Left lung (tissue), 10 donors: ENCODE results near the gene CA10. TPM values are rescaled to one million over a fixed set of nuclear protein-coding genes. Genes with fewer than 3 reads are reported as not detected.

ENCODE experiments used
- ATAC-seq: fragments of 200-7000 bp; cut with Tn5 transposase; one replicate; pipeline ENCODE4 v1.9.1; 2020; ENCODE audit warnings: moderate library complexity
- DNase-seq, 4 donors: peaks; one replicate each; pipeline ENCODE4 v3.0.0-alpha.2; 2013 to 2020
- H3K27ac ChIP-seq, 2 donors: fragments of 200-600 bp; sonication (generic) in 1 of 2; one replicate each; pipeline versions ENCODE4 v1.5.0 to v1.8.0; 2020 to 2021
- H3K27me3 ChIP-seq, 2 donors: fragments of 200-600 bp; sonication (generic) in 1 of 2; one replicate each; pipeline versions ENCODE4 v1.5.0 to v1.8.0; 2020 to 2021
- H3K36me3 ChIP-seq, 2 donors: fragments of 200-600 bp; sonication (generic) in 1 of 2; one replicate each; pipeline versions ENCODE4 v1.5.0 to v1.8.0; 2020 to 2021
- H3K4me1 ChIP-seq, 2 donors: fragments of 200-600 bp; one replicate each; pipeline ENCODE4 v1.8.0; 2021
- H3K4me3 ChIP-seq, 2 donors: fragments of 200-600 bp; sonication (generic) in 1 of 2; one replicate each; pipeline versions ENCODE4 v1.5.0 to v1.8.0; 2020 to 2021; ENCODE audit warnings: mild to moderate bottlenecking in 1 of 2
- H3K9me3 ChIP-seq, 2 donors: fragments of 200-600 bp; sonication (generic) in 1 of 2; one replicate each; pipeline versions ENCODE4 v1.5.0 to v1.8.0; 2020 to 2021
- intact Hi-C, 2 donors: fragments of 100-400 bp; cut with DNase I; formaldehyde crosslinking; loops; one replicate each; pipeline versions ENCODE4 v1.11.2 to v1.14.2; 2022
- polyA plus RNA-seq, 6 donors: library from polyadenylated mRNA; unstranded; fragments of 120-200 nt; gene quantifications; one replicate each; pipeline ENCODE4 v1.2.1, GENCODE V29; 2013; ENCODE audit not compliant: insufficient read length in 6 of 6
- total RNA-seq, 2 donors: library from RNA; stranded (reverse); fragmentation: NEBNext Ultra II Directional; extraction: Animal tissue kit (Norgen Biotek cat#: 25700); gene quantifications; one replicate each; pipeline ENCODE4 v1.2.1, GENCODE V29; 2021
- TF ChIP-seq, protein P1 (sequence below), 2 donors: fragments of 200-600 bp; sonication (generic) in 1 of 2; IDR thresholded peaks; one replicate each; pipeline versions ENCODE4 v1.5.0 to v1.8.0; 2021; ENCODE audit warnings: antibody characterized with exemption in 2 of 2
- donor health status: DM: no; HTN: yes; CAD: no.
- donor health status: DM: no; HTN: no; CAD: no.

Gene CA10
- total and polyA plus RNA-seq, 8 donors, result 0.06 to 0.31 TPM; not detected in 6

DNA sequence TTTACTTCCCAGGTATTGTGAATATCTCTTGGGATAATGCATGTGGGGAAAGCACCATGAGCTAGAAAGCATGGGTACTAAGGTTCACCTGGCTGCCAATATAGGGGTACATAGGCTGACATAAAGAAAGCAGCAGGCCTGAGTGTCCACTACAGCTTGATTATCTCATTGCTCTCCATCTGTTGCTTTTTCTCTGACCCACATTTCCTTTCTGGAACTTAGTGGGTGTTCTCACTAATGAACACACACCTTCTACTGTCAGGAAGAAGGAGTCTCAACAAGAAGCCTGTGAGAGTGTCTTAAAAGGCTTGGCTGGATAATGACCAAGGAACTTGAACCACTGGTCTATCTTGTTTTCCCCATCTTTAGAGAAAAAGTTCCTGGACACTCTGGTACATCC lies 62.5 kb downstream of the CA10 start:
- no peak for ATAC-seq
- intact Hi-C loops, result no loop called here
- Histone ChIP-seq H3K4me1 (no peaks in the 10 kb centered on the region), H3K9me3 (no peaks in the 10 kb centered on the region), H3K4me3 (no peak overlapping the region), H3K36me3 (no peaks in the 10 kb centered on the region), H3K27ac (no peak overlapping the region), H3K27me3 (no peaks in the 10 kb centered on the region)
- TF ChIP-seq, protein P1, sequence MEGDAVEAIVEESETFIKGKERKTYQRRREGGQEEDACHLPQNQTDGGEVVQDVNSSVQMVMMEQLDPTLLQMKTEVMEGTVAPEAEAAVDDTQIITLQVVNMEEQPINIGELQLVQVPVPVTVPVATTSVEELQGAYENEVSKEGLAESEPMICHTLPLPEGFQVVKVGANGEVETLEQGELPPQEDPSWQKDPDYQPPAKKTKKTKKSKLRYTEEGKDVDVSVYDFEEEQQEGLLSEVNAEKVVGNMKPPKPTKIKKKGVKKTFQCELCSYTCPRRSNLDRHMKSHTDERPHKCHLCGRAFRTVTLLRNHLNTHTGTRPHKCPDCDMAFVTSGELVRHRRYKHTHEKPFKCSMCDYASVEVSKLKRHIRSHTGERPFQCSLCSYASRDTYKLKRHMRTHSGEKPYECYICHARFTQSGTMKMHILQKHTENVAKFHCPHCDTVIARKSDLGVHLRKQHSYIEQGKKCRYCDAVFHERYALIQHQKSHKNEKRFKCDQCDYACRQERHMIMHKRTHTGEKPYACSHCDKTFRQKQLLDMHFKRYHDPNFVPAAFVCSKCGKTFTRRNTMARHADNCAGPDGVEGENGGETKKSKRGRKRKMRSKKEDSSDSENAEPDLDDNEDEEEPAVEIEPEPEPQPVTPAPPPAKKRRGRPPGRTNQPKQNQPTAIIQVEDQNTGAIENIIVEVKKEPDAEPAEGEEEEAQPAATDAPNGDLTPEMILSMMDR (IDR thresholded peaks at IDR 0.05), result no peak
- no peak for DNase-seq

DNA sequence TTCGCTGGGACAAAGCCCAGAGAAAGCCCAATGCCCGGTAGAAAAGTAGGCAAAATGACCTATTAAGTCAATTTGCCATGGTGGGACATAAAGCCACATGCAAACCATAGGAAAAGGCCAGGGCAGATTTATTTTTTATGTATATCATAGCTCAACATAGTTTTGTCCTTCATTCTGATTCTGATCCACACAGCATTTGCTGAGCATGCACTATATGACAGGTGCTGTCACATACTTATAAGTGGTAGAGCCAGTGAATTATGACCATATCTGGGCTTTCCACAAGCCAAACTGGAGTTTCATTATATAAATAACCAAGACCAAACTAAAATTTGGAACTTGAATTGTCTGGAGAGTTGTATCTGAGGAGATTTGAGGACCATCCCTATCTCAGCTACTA lies 74.3 kb downstream of the CA10 start:
- TF ChIP-seq, protein P1 (IDR thresholded peaks at IDR 0.05), result no peak
- intact Hi-C loops, result no loop called here
- no peaks in the 10 kb centered on the region for H3K36me3 ChIP-seq
- no peak overlapping the region for H3K27ac ChIP-seq
- H3K27me3 ChIP-seq, result no peaks in the 10 kb centered on the region
- H3K4me3 ChIP-seq, result no peak overlapping the region
- ATAC-seq (no peak), DNase-seq (no peak)
- H3K9me3 ChIP-seq, result no peaks in the 10 kb centered on the region
- H3K4me1 ChIP-seq, result no peaks in the 10 kb centered on the region

DNA sequence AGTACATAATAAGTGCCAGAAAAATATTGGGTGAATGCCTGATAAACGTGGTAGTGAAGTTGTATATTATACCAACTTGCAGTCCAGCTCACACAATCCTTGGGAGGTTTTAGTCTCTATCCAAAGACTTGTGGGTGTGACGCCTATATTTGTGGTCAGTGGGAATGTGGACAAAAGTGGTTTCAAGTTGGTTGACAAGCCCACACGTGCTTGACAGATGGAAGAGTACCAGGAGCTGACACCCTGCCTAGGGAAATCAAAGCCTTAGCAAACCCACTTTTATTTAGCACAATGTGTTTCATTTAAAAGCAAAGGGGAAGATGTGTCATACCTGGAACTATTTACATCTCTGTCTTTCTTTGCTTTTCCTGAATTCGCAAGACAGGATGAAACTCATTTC lies 79.0 kb downstream of the CA10 start:
- no peaks in the 10 kb centered on the region for H3K27me3 ChIP-seq
- TF ChIP-seq, protein P1 (IDR thresholded peaks at IDR 0.05), result no peak
- ATAC-seq, result no peak
- H3K36me3 ChIP-seq, result no peaks in the 10 kb centered on the region
- H3K4me3 ChIP-seq, result no peak overlapping the region
- intact Hi-C loops, result no loop called here
- H3K4me1 ChIP-seq, result no peaks in the 10 kb centered on the region
- H3K9me3 ChIP-seq, result no peaks in the 10 kb centered on the region
- DNase-seq, result no peak
- no peak overlapping the region for H3K27ac ChIP-seq

GRCh38 chr17:52071712-52072111 lies 86.8 kb downstream of the CA10 start:
- DNase-seq (no peak), ATAC-seq (no peak)
- no peak overlapping the region for H3K27ac ChIP-seq
- no peaks in the 10 kb centered on the region for H3K36me3 ChIP-seq
- no peaks in the 10 kb centered on the region for H3K4me1 ChIP-seq
- intact Hi-C loops, result no loop called here
- H3K4me3 ChIP-seq, result no peak overlapping the region
- no peaks in the 10 kb centered on the region for H3K27me3 ChIP-seq
- H3K9me3 ChIP-seq, result peaks cover 0 to 8% of the 10 kb centered on the region in 2 donors
- TF ChIP-seq, protein P1 (IDR thresholded peaks at IDR 0.05), result no peak

GRCh38 chr17:52064791-52065211 lies 93.7 kb downstream of the CA10 start:
- TF ChIP-seq, protein P1 (IDR thresholded peaks at IDR 0.05), result no peak
- Histone ChIP-seq H3K27me3 (no peaks in the 10 kb centered on the region), H3K4me3 (no peak overlapping the region), H3K36me3 (no peaks in the 10 kb centered on the region), H3K27ac (no peak overlapping the region), H3K4me1 (no peaks in the 10 kb centered on the region), H3K9me3 (peaks cover 0 to 9% of the 10 kb centered on the region in 2 donors)
- intact Hi-C loops, result no loop called here
- DNase-seq, result no peak
- no peak for ATAC-seq
